ENCODE data around the gene NKPD1. TPM values are rescaled to one million over a fixed set of nuclear protein-coding genes. Genes with fewer than 3 reads are reported as not detected.

NKPD1 gene
- total and polyA plus RNA-seq, 2 donors (not counting 1 experiment from before 2014, with no cell fraction given): 0.27 to 0.36 TPM

GRCh38 chr19:45163751-45164460 is 3.1 kb upstream of the NKPD1 start:
- Histone ChIP-seq H2AFZ (ENCODE audit: insufficient read depth, low read depth, low read length, poor library complexity, severe bottlenecking) (peak overlapping the region; percentile 49), H3K79me2 (ENCODE audit: control insufficient read depth, insufficient read depth, low read length) (peaks cover 11% of the 10 kb centered on the region), H3K27me3 (replicated peaks in 1 of 4; ENCODE audit: control extremely low read depth in 1 of 4, control insufficient read depth in 3 of 4, insufficient read depth in 4 of 4, low read length in 3 of 4) (peaks cover 0 to 3% (median under 1%) of the 10 kb centered on the region in 4 experiments), H4K20me1 (ENCODE audit: control insufficient read depth, insufficient read depth, low read length, poor library complexity, severe bottlenecking) (peaks cover 4% of the 10 kb centered on the region), H3K27ac (ENCODE audit: low read length in 2 of 2) (peak overlapping the region in 1 of 2 donors; percentile 42), H3K9ac (ENCODE audit: low read length) (no peak overlapping the region), H3K9me3 (ENCODE audit: control extremely low read depth in 1 of 3, control insufficient read depth in 2 of 3, insufficient read depth in 1 of 3, low read length in 2 of 3) (peaks cover 0 to 3% (median 0%) of the 10 kb centered on the region in 3 donors), H3K4me2 (replicated peaks; ENCODE audit: low read depth, low read length, poor library complexity, severe bottlenecking) (peak overlapping the region; percentile 71), H3K4me1 (ENCODE audit: control insufficient read depth in 2 of 2, insufficient read depth in 2 of 2, low read length in 2 of 2) (peaks cover 13 to 16% of the 10 kb centered on the region in 2 donors), H3K4me3 (ENCODE audit: control extremely low read depth in 1 of 5, extremely low read depth in 1 of 5, insufficient read depth in 1 of 5, low read depth in 2 of 5, low read length in 4 of 5) (no peak overlapping the region), H3K36me3 (replicated peaks in 1 of 2; ENCODE audit: control extremely low read depth in 1 of 2, control insufficient read depth in 1 of 2, extremely low read depth in 1 of 2, insufficient read depth in 2 of 2, low read length in 1 of 2) (no peaks in the 10 kb centered on the region)
- Mint-ChIP-seq H3K4me1 (peaks cover 21% of the 10 kb centered on the region), H3K9me3 (ENCODE audit: insufficient read depth) (no peaks in the 10 kb centered on the region), H3K27ac (peak overlapping the region; percentile 71), H3K27me3 (peaks cover 10% of the 10 kb centered on the region), H3K4me3 (no peak overlapping the region)
- 73% methylated on average over 8 of the region's 15 CpGs for WGBS (ENCODE audit: insufficient coverage)
- ChIA-PET CTCF (interaction anchor here (1.0 to 1.4 kb wide), 4 partner anchors 11 to 71 kb away, joined by 3 to 5 read pairs (median 4); partner anchors contain the start of genes BLOC1S3 and PPP1R37), POLR2A (no interaction called here)
- intact Hi-C loops (cut with micrococcal nuclease): no loop called here
- DNase-seq (no peak), ATAC-seq (ENCODE audit: low read depth) (no peak)
- TF ChIP-seq CTCF (IDR thresholded peaks at IDR 0.05) (no peak), EZH2 (IDR thresholded peaks at IDR 0.05; ENCODE audit: borderline replicate concordance, insufficient read depth, low read depth, low read length, poor library complexity, severe bottlenecking) (no peak)

- H3K27ac Mint-ChIP-seq: no peak overlapping the region
- ATAC-seq (ENCODE audit: low read depth): no peak
- ChIA-PET CTCF (interaction anchor here (1.4 kb wide), 1 partner anchor 10 kb away, joined by 4 read pairs; no protein-coding TSS in a partner anchor), POLR2A (no interaction called here)
- H3K9me3 ChIP-seq (ENCODE audit: control extremely low read depth in 1 of 3, control insufficient read depth in 2 of 3, insufficient read depth in 1 of 3, low read length in 2 of 3): peaks cover 0 to 5% (median 0%) of the 10 kb centered on the region in 3 donors
- no peak overlapping the region for H3K4me2 ChIP-seq (replicated peaks; ENCODE audit: low read depth, low read length, poor library complexity, severe bottlenecking)
- no peaks in the 10 kb centered on the region for H4K20me1 ChIP-seq (ENCODE audit: control insufficient read depth, insufficient read depth, low read length, poor library complexity, severe bottlenecking)
- H3K4me3 Mint-ChIP-seq: no peak overlapping the region
- no peaks in the 10 kb centered on the region for H3K9me3 Mint-ChIP-seq (ENCODE audit: insufficient read depth)
- no peak overlapping the region for H3K4me3 ChIP-seq (ENCODE audit: control extremely low read depth in 1 of 5, extremely low read depth in 1 of 5, insufficient read depth in 1 of 5, low read depth in 2 of 5, low read length in 4 of 5)
- no peaks in the 10 kb centered on the region for H3K36me3 ChIP-seq (replicated peaks in 1 of 2; ENCODE audit: control extremely low read depth in 1 of 2, control insufficient read depth in 1 of 2, extremely low read depth in 1 of 2, insufficient read depth in 2 of 2, low read length in 1 of 2)
- no peak for DNase-seq
- peaks cover 0 to 11% (median 3%) of the 10 kb centered on the region in 4 experiments for H3K27me3 ChIP-seq (replicated peaks in 1 of 4; ENCODE audit: control extremely low read depth in 1 of 4, control insufficient read depth in 3 of 4, insufficient read depth in 4 of 4, low read length in 3 of 4)
- 91% methylated on average over 17 of the region's 17 CpGs for WGBS (ENCODE audit: insufficient coverage)
- peaks cover 14% of the 10 kb centered on the region for H3K27me3 Mint-ChIP-seq
- no peak overlapping the region for H3K9ac ChIP-seq (ENCODE audit: low read length)
- peaks cover 21% of the 10 kb centered on the region for H3K4me1 Mint-ChIP-seq
- intact Hi-C loops (cut with micrococcal nuclease): no loop called here
- no peak overlapping the region for H2AFZ ChIP-seq (ENCODE audit: insufficient read depth, low read depth, low read length, poor library complexity, severe bottlenecking)
- peaks cover 13 to 16% of the 10 kb centered on the region in 2 donors for H3K4me1 ChIP-seq (ENCODE audit: control insufficient read depth in 2 of 2, insufficient read depth in 2 of 2, low read length in 2 of 2)
- H3K79me2 ChIP-seq (ENCODE audit: control insufficient read depth, insufficient read depth, low read length): peaks cover 4% of the 10 kb centered on the region
- H3K27ac ChIP-seq (ENCODE audit: low read length in 2 of 2): no peak overlapping the region
- TF ChIP-seq EZH2 (IDR thresholded peaks at IDR 0.05; ENCODE audit: borderline replicate concordance, insufficient read depth, low read depth, low read length, poor library complexity, severe bottlenecking) (no peak), CTCF (IDR thresholded peaks at IDR 0.05) (no peak)
These were observed 2.4 kb upstream of the NKPD1 start for GRCh38 chr19:45163156-45163555.

All from B cell (primary cell).